WI38 (cell line): ENCODE measurements around the gene ABTB2.

Source experiments
- H3K4me3 ChIP-seq: 2 replicates; pipeline ENCODE4 v1.5.1; 2011; ENCODE audit warnings: low read depth, mild to moderate bottlenecking, control low read depth, low read length
- CTCF ChIP-seq: IDR thresholded peaks from 2 replicates; pipeline ENCODE4 v1.5.1; 2012; ENCODE audit warnings: low read depth, mild to moderate bottlenecking, control low read depth, low read length

The ABTB2 gene

GRCh38 chr11:34335801-34336200 is 22.0 kb downstream of the ABTB2 start:
- TF ChIP-seq CTCF: no peak
- no peak overlapping the region for H3K4me3 ChIP-seq

GRCh38 chr11:34335331-34335730 is 22.5 kb downstream of the ABTB2 start:
- no peak for TF ChIP-seq CTCF

GRCh38 chr11:34333787-34334186 is 24.0 kb downstream of the ABTB2 start:
- no peak overlapping the region for H3K4me3 ChIP-seq
- TF ChIP-seq CTCF: no peak

More at GRCh38 chr11:34335331-34335730, 22.5 kb downstream of the ABTB2 start:
- no peak overlapping the region for H3K4me3 ChIP-seq

- no peak overlapping the region for H3K4me3 ChIP-seq
- TF ChIP-seq CTCF: no peak
Measured at GRCh38 chr11:34332524-34332923, 25.3 kb downstream of the ABTB2 start.

- no peak for TF ChIP-seq CTCF
- no peak overlapping the region for H3K4me3 ChIP-seq
Measured at GRCh38 chr11:34331736-34332135, 26.1 kb downstream of the ABTB2 start.

- no peak overlapping the region for H3K4me3 ChIP-seq
- no peak for TF ChIP-seq CTCF
Measured at GRCh38 chr11:34331329-34331728, 26.5 kb downstream of the ABTB2 start.

GRCh38 chr11:34330653-34331052 is 27.2 kb downstream of the ABTB2 start:
- TF ChIP-seq CTCF: no peak
- H3K4me3 ChIP-seq: no peak overlapping the region
